Breast epithelium (tissue), 4 donors: ENCODE data around the gene C3orf70. TPM values are rescaled to one million over a fixed set of nuclear protein-coding genes. Genes with fewer than 3 reads are reported as not detected.

ENCODE experiments used
- DNase-seq, 2 donors: peaks; one replicate each; pipeline ENCODE4 v3.0.0-alpha.2; 2019; ENCODE audit warnings: low spot score in 2 of 2
- H3K27ac ChIP-seq, 2 donors: fragments of 200-600 bp; sonication (generic) in 1 of 2; one replicate each; pipeline ENCODE4 v1.5.1; 2016 to 2019; ENCODE audit warnings: mild to moderate bottlenecking in 1 of 2
- H3K27me3 ChIP-seq, 2 donors: fragments of 200-600 bp; sonication (generic) in 1 of 2; one replicate each; pipeline versions ENCODE4 v1.5.1 to v1.6.0; 2017 to 2019; ENCODE audit warnings: control low read depth in 1 of 2, mild to moderate bottlenecking in 1 of 2
- H3K36me3 ChIP-seq: fragments of 200-600 bp; one replicate; pipeline ENCODE4 v1.5.1; 2019
- H3K4me1 ChIP-seq, 2 donors: fragments of 200-600 bp; sonication (generic); one replicate each; pipeline ENCODE4 v1.5.1; 2016 to 2019; ENCODE audit warnings: control low read depth in 1 of 2
- H3K4me3 ChIP-seq, 3 donors: fragments of 200-600 bp; sonication (generic); 1 replicate in 2 of 3; 2 replicates in 1 of 3; pipeline ENCODE4 v1.5.1; 2016 to 2019; ENCODE audit warnings: mild to moderate bottlenecking in 3 of 3, moderate library complexity in 2 of 3
- H3K9me3 ChIP-seq, 2 donors: fragments of 200-600 bp; sonication (generic) in 1 of 2; one replicate each; pipeline ENCODE4 v1.5.1; 2016 to 2019; ENCODE audit warnings: control low read depth in 1 of 2
- POLR2A ChIP-seq: fragments of 450-650 bp; IDR thresholded peaks from one replicate; pipeline ENCODE4 v1.6.1; 2016; ENCODE audit warnings: antibody characterized with exemption, mild to moderate bottlenecking, moderate library complexity
- POLR2AphosphoS5 ChIP-seq, 3 donors: sonication (generic); formaldehyde crosslinking; IDR thresholded peaks; one replicate each; pipeline ENCODE4 v1.6.1; 2017; ENCODE audit warnings: antibody characterized with exemption in 3 of 3
- intact Hi-C: fragments of 100-400 bp; cut with DNase I; formaldehyde crosslinking; loops from one replicate; pipeline ENCODE4 v1.15.1; 2023; ENCODE audit warnings: low total_unique reads
- total RNA-seq, 3 donors: library from RNA; depleted of rRNA; stranded (reverse); fragments of >200 nt; gene quantifications; one replicate each; pipeline ENCODE4 v1.1.0, GENCODE V29; 2016
- TF ChIP-seq, protein P1 (sequence below), 3 donors: fragments of 450-650 bp; IDR thresholded peaks; one replicate each; pipeline ENCODE4 v1.5.1; 2016 to 2017; ENCODE audit warnings: antibody characterized with exemption in 3 of 3, mild to moderate bottlenecking in 3 of 3, moderate library complexity in 3 of 3

C3orf70 gene
- total RNA-seq, 3 donors from 2014 or later = 1.3 to 4.8 (median 3.8) TPM

DNA sequence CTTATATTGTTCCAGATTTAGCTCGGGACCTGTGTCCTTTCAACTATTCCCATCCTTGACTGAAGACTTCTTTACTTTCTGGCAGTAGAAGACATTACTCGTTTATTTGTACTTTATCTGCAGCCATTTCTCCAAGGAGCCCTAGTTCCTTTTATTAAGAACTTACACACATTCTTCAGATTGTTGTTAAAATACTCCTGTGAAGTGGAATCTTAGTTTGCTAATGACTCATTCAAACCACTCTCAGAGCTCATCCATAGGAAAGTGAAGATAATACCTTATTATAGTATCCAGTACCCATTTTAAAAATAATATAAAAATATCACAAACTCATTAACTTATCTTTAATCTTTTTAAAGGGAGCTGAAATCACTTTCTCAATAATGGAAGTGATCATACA, 63.5 kb downstream of the C3orf70 start:
- Histone ChIP-seq H3K4me3 (no peak overlapping the region), H3K4me1 (no peaks in the 10 kb centered on the region), H3K27me3 (no peaks in the 10 kb centered on the region), H3K9me3 (no peaks in the 10 kb centered on the region), H3K36me3 (no peaks in the 10 kb centered on the region), H3K27ac (no peak overlapping the region)
- TF ChIP-seq, protein P1, sequence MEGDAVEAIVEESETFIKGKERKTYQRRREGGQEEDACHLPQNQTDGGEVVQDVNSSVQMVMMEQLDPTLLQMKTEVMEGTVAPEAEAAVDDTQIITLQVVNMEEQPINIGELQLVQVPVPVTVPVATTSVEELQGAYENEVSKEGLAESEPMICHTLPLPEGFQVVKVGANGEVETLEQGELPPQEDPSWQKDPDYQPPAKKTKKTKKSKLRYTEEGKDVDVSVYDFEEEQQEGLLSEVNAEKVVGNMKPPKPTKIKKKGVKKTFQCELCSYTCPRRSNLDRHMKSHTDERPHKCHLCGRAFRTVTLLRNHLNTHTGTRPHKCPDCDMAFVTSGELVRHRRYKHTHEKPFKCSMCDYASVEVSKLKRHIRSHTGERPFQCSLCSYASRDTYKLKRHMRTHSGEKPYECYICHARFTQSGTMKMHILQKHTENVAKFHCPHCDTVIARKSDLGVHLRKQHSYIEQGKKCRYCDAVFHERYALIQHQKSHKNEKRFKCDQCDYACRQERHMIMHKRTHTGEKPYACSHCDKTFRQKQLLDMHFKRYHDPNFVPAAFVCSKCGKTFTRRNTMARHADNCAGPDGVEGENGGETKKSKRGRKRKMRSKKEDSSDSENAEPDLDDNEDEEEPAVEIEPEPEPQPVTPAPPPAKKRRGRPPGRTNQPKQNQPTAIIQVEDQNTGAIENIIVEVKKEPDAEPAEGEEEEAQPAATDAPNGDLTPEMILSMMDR (IDR thresholded peaks at IDR 0.05) = no peak
- no peak for TF ChIP-seq POLR2A
- no peak for TF ChIP-seq POLR2AphosphoS5 (IDR thresholded peaks at IDR 0.05)
- no peak for DNase-seq
- intact Hi-C loops = loop anchor here (5.0 kb wide), 1 partner anchor 388 kb away; no protein-coding TSS in a partner anchor

DNA sequence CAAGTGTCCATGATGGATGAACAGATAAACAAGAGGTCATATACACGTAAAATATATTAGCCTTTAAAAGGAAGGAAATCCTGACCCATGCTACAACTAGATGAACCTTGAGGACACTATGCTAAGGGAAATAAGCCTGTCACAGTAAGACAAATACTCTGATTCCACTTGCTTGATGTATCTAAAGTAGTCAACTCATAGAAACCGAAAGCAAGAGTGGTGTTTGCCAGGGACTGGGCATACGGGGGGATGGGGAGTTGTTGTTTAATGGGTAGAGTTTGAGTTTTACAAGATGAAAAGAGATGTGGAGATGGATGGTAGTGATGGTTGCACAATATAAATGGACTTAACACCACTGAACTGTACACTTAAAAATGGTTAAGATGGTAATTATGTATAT, 65.4 kb downstream of the C3orf70 start:
- no peak for TF ChIP-seq POLR2AphosphoS5 (IDR thresholded peaks at IDR 0.05)
- TF ChIP-seq, protein P1 (IDR thresholded peaks at IDR 0.05) = no peak
- TF ChIP-seq POLR2A = no peak
- intact Hi-C loops = loop anchor here (5.0 kb wide), 1 partner anchor 390 kb away; no protein-coding TSS in a partner anchor
- no peak overlapping the region for H3K4me3 ChIP-seq
- DNase-seq = no peak
- H3K4me1 ChIP-seq = no peaks in the 10 kb centered on the region
- no peaks in the 10 kb centered on the region for H3K9me3 ChIP-seq
- H3K27ac ChIP-seq = no peak overlapping the region
- H3K36me3 ChIP-seq = no peaks in the 10 kb centered on the region
- no peaks in the 10 kb centered on the region for H3K27me3 ChIP-seq

DNA sequence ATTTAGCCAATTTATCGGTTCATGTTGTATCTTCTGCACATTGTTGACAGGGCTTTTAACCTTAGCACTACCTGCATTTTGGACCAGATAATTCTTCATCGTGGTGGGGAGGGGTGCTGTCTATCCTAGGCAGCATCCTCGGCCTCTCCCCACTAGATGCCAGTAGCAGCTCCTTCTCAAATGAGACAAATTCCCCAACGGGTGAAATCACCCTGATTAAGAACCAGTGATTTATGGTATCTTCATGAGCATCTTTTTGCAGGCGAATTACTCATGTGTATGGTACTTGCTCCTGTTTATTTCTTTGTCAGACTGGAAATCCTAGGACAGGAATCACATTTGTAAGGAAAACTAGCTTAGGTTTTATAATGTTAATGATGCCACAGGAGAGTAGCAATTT, 68.0 kb downstream of the C3orf70 start:
- Histone ChIP-seq H3K9me3 (no peaks in the 10 kb centered on the region), H3K36me3 (no peaks in the 10 kb centered on the region), H3K4me3 (no peak overlapping the region), H3K27ac (no peak overlapping the region), H3K4me1 (no peaks in the 10 kb centered on the region), H3K27me3 (no peaks in the 10 kb centered on the region)
- no peak for DNase-seq
- intact Hi-C loops = loop anchor here (5.0 kb wide), 1 partner anchor 392 kb away; no protein-coding TSS in a partner anchor
- TF ChIP-seq POLR2A = no peak
- no peak for TF ChIP-seq POLR2AphosphoS5 (IDR thresholded peaks at IDR 0.05)
- TF ChIP-seq, protein P1 (IDR thresholded peaks at IDR 0.05) = no peak

DNA sequence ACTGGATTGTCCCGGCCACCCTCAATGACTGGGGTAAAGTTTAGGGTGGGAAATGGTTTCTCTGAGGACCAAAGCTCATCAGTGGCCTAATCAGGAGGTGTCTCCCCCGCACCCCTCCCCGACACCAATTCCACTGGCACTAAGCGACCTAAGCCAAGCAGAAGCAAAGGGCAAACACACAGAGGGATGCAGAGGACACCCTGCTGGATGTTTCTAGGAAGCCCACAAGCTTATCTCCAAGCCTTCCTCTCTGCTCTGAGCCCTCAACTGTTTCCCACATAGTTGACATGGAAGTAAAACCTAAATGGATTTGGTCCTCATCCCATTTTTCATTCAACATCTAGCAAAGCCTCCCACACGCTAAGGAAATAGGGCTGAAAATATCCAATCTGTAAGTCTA, 68.5 kb downstream of the C3orf70 start:
- intact Hi-C loops = no loop called here

DNA sequence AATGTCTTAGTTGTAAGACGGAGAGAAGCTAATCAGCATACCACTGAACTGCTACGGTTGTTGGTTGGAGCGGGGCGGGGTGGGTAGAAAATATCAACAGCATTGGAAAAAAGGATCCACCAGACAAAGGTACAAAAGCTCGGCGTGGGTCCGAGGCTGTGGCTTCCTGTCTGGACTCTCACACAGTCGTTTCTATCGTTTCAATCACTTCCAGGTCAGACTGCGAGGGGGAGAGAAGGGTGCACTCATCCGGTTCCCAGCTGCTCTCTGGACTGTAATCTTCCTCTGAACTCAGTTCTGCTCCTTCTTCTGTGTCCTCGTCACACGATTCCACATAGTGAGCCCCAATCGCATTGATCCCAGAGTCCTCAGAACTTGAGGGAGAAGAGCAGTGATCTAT, 70.0 kb downstream of the C3orf70 start:
- intact Hi-C loops = no loop called here
- H3K9me3 ChIP-seq = no peaks in the 10 kb centered on the region
- no peaks in the 10 kb centered on the region for H3K27me3 ChIP-seq
- DNase-seq = no peak
- H3K4me1 ChIP-seq = no peaks in the 10 kb centered on the region
- TF ChIP-seq, protein P1 (IDR thresholded peaks at IDR 0.05) = no peak
- TF ChIP-seq POLR2AphosphoS5 (IDR thresholded peaks at IDR 0.05) = no peak
- H3K27ac ChIP-seq = no peak overlapping the region
- no peak overlapping the region for H3K4me3 ChIP-seq
- no peaks in the 10 kb centered on the region for H3K36me3 ChIP-seq

More for the DNA sequence above, 68.5 kb downstream of the C3orf70 start:
- Histone ChIP-seq H3K27ac (no peak overlapping the region), H3K4me3 (no peak overlapping the region), H3K9me3 (no peaks in the 10 kb centered on the region), H3K27me3 (no peaks in the 10 kb centered on the region), H3K36me3 (no peaks in the 10 kb centered on the region), H3K4me1 (no peaks in the 10 kb centered on the region)
- TF ChIP-seq POLR2AphosphoS5 (IDR thresholded peaks at IDR 0.05) (no peak), POLR2A (no peak)
- TF ChIP-seq, protein P1 (IDR thresholded peaks at IDR 0.05) = no peak
- DNase-seq = no peak
